CD14-positive monocyte (primary cell): ENCODE results near the gene SUSD2. TPM values are rescaled to one million over a fixed set of nuclear protein-coding genes. Genes with fewer than 3 reads are reported as not detected.

Experiments
- DNase-seq, 3 donors: peaks; one replicate each; pipeline ENCODE4 v3.0.0-alpha.2; 2011 to 2022
- H2AFZ ChIP-seq: 2 replicates; pipeline ENCODE4 v1.6.0; 2012; ENCODE audit warnings: mild to moderate bottlenecking, low read depth, low read length, inconsistent platforms; ENCODE audit not compliant: insufficient read depth, poor library complexity, severe bottlenecking
- H3K27ac ChIP-seq, 2 donors: 1 replicate in 1 of 2; 2 replicates in 1 of 2; pipeline ENCODE4 v1.5.1; 2012 to 2013; ENCODE audit warnings: low read length in 2 of 2, control low read depth in 1 of 2, inconsistent platforms in 1 of 2, low read depth in 1 of 2, mild to moderate bottlenecking in 1 of 2
- H3K27me3 ChIP-seq, 2 donors: one replicate each; pipeline versions ENCODE4 v1.6.0 to v1.6.1; 2011 to 2013; ENCODE audit warnings: low read length in 2 of 2; ENCODE audit not compliant: control insufficient read depth in 2 of 2, insufficient read depth in 2 of 2
- H3K36me3 ChIP-seq, 2 donors: replicated peaks in 1 of 2; 1 replicate in 1 of 2; 2 replicates in 1 of 2; pipeline versions ENCODE4 v1.5.1 to v1.6.1; 2012 to 2013; ENCODE audit warnings: low read length in 2 of 2, control low read depth in 1 of 2, inconsistent platforms in 1 of 2, mild to moderate bottlenecking in 1 of 2; ENCODE audit not compliant: insufficient read depth in 2 of 2, control insufficient read depth in 1 of 2
- H3K4me1 ChIP-seq, 2 donors: 1 replicate in 1 of 2; 2 replicates in 1 of 2; pipeline versions ENCODE4 v1.5.1 to v1.6.1; 2012 to 2013; ENCODE audit warnings: low read length in 2 of 2, control low read depth in 1 of 2, inconsistent platforms in 1 of 2, mild to moderate bottlenecking in 1 of 2, moderate library complexity in 1 of 2; ENCODE audit not compliant: insufficient read depth in 2 of 2, control insufficient read depth in 1 of 2
- H3K4me2 ChIP-seq: replicated peaks from 2 replicates; pipeline ENCODE3; 2012; ENCODE audit warnings: low read length, moderate library complexity, mild to moderate bottlenecking; ENCODE audit not compliant: poor library complexity, severe bottlenecking; ENCODE audit errors: extremely low read depth
- H3K4me3 ChIP-seq, 3 experiments: fragments of 200-600 bp in 1 of 3; sonication (generic) in 1 of 3; replicated peaks in 1 of 3; 1 replicate in 2 of 3; 2 replicates in 1 of 3; pipeline ENCODE4 v1.5.1; 2011 to 2013; ENCODE audit warnings: low read length in 3 of 3, mild to moderate bottlenecking in 3 of 3, control low read depth in 2 of 3, low read depth in 2 of 3, inconsistent platforms in 1 of 3, moderate library complexity in 1 of 3
- H3K79me2 ChIP-seq: 2 replicates; pipeline ENCODE4 v1.6.0; 2012; ENCODE audit warnings: mild to moderate bottlenecking, control low read depth, inconsistent platforms, low read length, moderate library complexity; ENCODE audit not compliant: insufficient read depth
- H3K9ac ChIP-seq: 2 replicates; pipeline ENCODE4 v1.6.0; 2017; ENCODE audit warnings: low read length, mild to moderate bottlenecking; ENCODE audit not compliant: insufficient read depth, poor library complexity, severe bottlenecking
- H3K9me3 ChIP-seq, 2 donors: replicated peaks in 1 of 2; 1 replicate in 1 of 2; 2 replicates in 1 of 2; pipeline versions ENCODE4 v1.5.1 to v1.6.1; 2012 to 2013; ENCODE audit warnings: low read length in 2 of 2, control low read depth in 1 of 2; ENCODE audit not compliant: control insufficient read depth in 1 of 2, insufficient read depth in 1 of 2
- H4K20me1 ChIP-seq: 2 replicates; pipeline ENCODE4 v1.6.0; 2012; ENCODE audit warnings: mild to moderate bottlenecking, low read length, control low read depth, moderate library complexity; ENCODE audit not compliant: insufficient read depth
- H3K27ac Mint-ChIP-seq, 7 donors: one replicate each; pipeline ENCODE4 v1.8.0; 2020; ENCODE audit warnings: mild to moderate bottlenecking in 7 of 7, mixed read lengths in 7 of 7, moderate library complexity in 6 of 7, inconsistent platforms in 2 of 7
- H3K27me3 Mint-ChIP-seq, 3 donors: one replicate each; pipeline ENCODE4 v1.8.0; 2021 to 2022; ENCODE audit warnings: low read depth in 3 of 3, mild to moderate bottlenecking in 3 of 3, mixed read lengths in 3 of 3, moderate library complexity in 3 of 3, inconsistent platforms in 1 of 3
- H3K36me3 Mint-ChIP-seq, 2 donors: one replicate each; pipeline ENCODE4 v1.8.0; 2020; ENCODE audit warnings: mixed read lengths in 2 of 2, inconsistent platforms in 1 of 2, mild to moderate bottlenecking in 1 of 2
- H3K4me1 Mint-ChIP-seq: one replicate; pipeline ENCODE4 v1.8.0; 2020; ENCODE audit warnings: mild to moderate bottlenecking, mixed read lengths
- H3K4me3 Mint-ChIP-seq, 2 donors: one replicate each; pipeline ENCODE4 v1.8.0; 2020; ENCODE audit warnings: mild to moderate bottlenecking in 2 of 2, mixed read lengths in 2 of 2, moderate library complexity in 1 of 2
- H3K9me3 Mint-ChIP-seq, 7 donors: one replicate each; pipeline ENCODE4 v1.8.0; 2020 to 2022; ENCODE audit warnings: mixed read lengths in 7 of 7, mild to moderate bottlenecking in 6 of 7, moderate library complexity in 6 of 7, inconsistent platforms in 2 of 7
- CTCF ChIP-seq: fragments of 200-600 bp; IDR thresholded peaks from one replicate; pipeline ENCODE4 v1.8.0; 2022; ENCODE audit warnings: antibody characterized with exemption, mild to moderate bottlenecking
- WGBS: methylation state at CpG from one replicate; pipeline ENCODE4 v1.1.5; 2013; ENCODE audit warnings: missing lambda C conversion rate; ENCODE audit not compliant: insufficient coverage; 5-methylcytosine and 5-hydroxymethylcytosine counted together
- intact Hi-C, 2 donors: fragments of 100-400 bp; cut with micrococcal nuclease; formaldehyde crosslinking; loops; one replicate each; pipeline versions ENCODE4 v1.15.0 to v1.15.1; 2023
- polyA plus RNA-seq, 3 donors: library from polyadenylated mRNA; depleted of rRNA in 1 of 3; unstranded in 2 of 3; stranded (reverse) in 1 of 3; fragments of 300-500 nt in 2 of 3; fragments of >200 nt in 1 of 3; fragmentation: Illumina TruSeq in 2 of 3; gene quantifications; 1 replicate in 2 of 3; 2 replicates in 1 of 3; pipeline ENCODE4 v1.2.3, GENCODE V29; 2012 to 2021

SUSD2 gene
- polyA plus RNA-seq, 3 donors, result 0.56 TPM; not detected in 2

- Histone ChIP-seq H3K36me3 (no peaks in the 10 kb centered on the region), H3K9ac (no peak overlapping the region), H3K79me2 (no peaks in the 10 kb centered on the region), H3K4me1 (no peaks in the 10 kb centered on the region), H3K4me3 (no peak overlapping the region), H2AFZ (no peak overlapping the region), H3K27ac (no peak overlapping the region), H4K20me1 (no peaks in the 10 kb centered on the region), H3K27me3 (no peaks in the 10 kb centered on the region), H3K9me3 (no peaks in the 10 kb centered on the region), H3K4me2 (no peak overlapping the region)
- intact Hi-C loops, result loop anchor here in 1 of 2 donors (5.0 kb wide), 1 partner anchor 45 kb away; no protein-coding TSS in a partner anchor
- Mint-ChIP-seq H3K27ac (no peak overlapping the region), H3K4me1 (no peaks in the 10 kb centered on the region), H3K27me3 (peaks cover 0 to 2% (median 1%) of the 10 kb centered on the region in 3 donors), H3K36me3 (no peaks in the 10 kb centered on the region), H3K4me3 (no peak overlapping the region), H3K9me3 (peaks cover 0 to 7% (median 0%) of the 10 kb centered on the region in 7 donors)
- WGBS, result 95% methylated on average over 4 of the region's 6 CpGs
- no peak for TF ChIP-seq CTCF
- no peak for DNase-seq
Measured at GRCh38 chr22:24232124-24232523, 50.8 kb downstream of the SUSD2 start.

- Mint-ChIP-seq H3K27ac (no peak overlapping the region), H3K27me3 (peaks cover 0 to 1% (median 0%) of the 10 kb centered on the region in 3 donors), H3K4me1 (no peaks in the 10 kb centered on the region), H3K4me3 (no peak overlapping the region), H3K9me3 (peaks cover 0 to 6% (median 0%) of the 10 kb centered on the region in 7 donors), H3K36me3 (no peaks in the 10 kb centered on the region)
- Histone ChIP-seq H2AFZ (no peak overlapping the region), H3K4me3 (no peak overlapping the region), H3K9ac (no peak overlapping the region), H3K36me3 (no peaks in the 10 kb centered on the region), H3K79me2 (no peaks in the 10 kb centered on the region), H3K4me2 (no peak overlapping the region), H3K27me3 (no peaks in the 10 kb centered on the region), H3K9me3 (no peaks in the 10 kb centered on the region), H3K4me1 (no peaks in the 10 kb centered on the region), H3K27ac (no peak overlapping the region), H4K20me1 (no peaks in the 10 kb centered on the region)
- 95% methylated on average over 15 of the region's 15 CpGs for WGBS
- no peak for DNase-seq
- intact Hi-C loops, result loop anchor here in 1 of 2 donors (5.0 kb wide), 1 partner anchor 45 kb away; no protein-coding TSS in a partner anchor
- no peak for TF ChIP-seq CTCF
Measured at GRCh38 chr22:24232725-24233124, 51.4 kb downstream of the SUSD2 start.
